CD4-positive, alpha-beta T cell (primary cell): ENCODE measurements around the gene STK11. TPM values are rescaled to one million over a fixed set of nuclear protein-coding genes. Genes with fewer than 3 reads are reported as not detected.

Experiments used
- ATAC-seq: fragments of 200-7000 bp; cut with Tn5 transposase; one replicate; pipeline ENCODE4 v1.10.0; 2022; ENCODE audit warnings: mild to moderate bottlenecking; ENCODE audit not compliant: poor library complexity
- CTCF ChIA-PET: fragments of 350-600 bp; sonication (Branson Sonifier 250); formaldehyde crosslinking; loops from one replicate; lab custom pipeline; 2021; ENCODE audit warnings: antibody characterized with exemption, inconsistent platforms; lab: Charles Lee
- POLR2A ChIA-PET: fragments of 350-600 bp; sonication (Branson Sonifier 250); formaldehyde crosslinking; loops from one replicate; lab custom pipeline; 2021; ENCODE audit warnings: antibody characterized with exemption, inconsistent platforms; lab: Charles Lee
- DNase-seq, 14 experiments: peaks; one replicate each; pipeline ENCODE4 v3.0.0-alpha.2; 2013 to 2020; ENCODE audit warnings: mixed read lengths in 2 of 14
- H3K27ac ChIP-seq, 2 donors: one replicate each; pipeline versions ENCODE4 v1.5.1 to v1.7.0; 2013; ENCODE audit warnings: low read length in 2 of 2, low read depth in 1 of 2, mild to moderate bottlenecking in 1 of 2
- H3K27me3 ChIP-seq, 2 experiments: 1 replicate in 1 of 2; 2 replicates in 1 of 2; pipeline versions ENCODE4 v1.6.1 to v1.7.0; 2013; ENCODE audit warnings: low read length in 2 of 2, control low read depth in 1 of 2, mild to moderate bottlenecking in 1 of 2, moderate library complexity in 1 of 2; ENCODE audit not compliant: insufficient read depth in 2 of 2, control insufficient read depth in 1 of 2
- H3K36me3 ChIP-seq: one replicate; pipeline ENCODE4 v1.6.1; 2013; ENCODE audit warnings: low read length, control low read depth; ENCODE audit not compliant: insufficient read depth
- H3K4me1 ChIP-seq: one replicate; pipeline ENCODE4 v1.6.1; 2013; ENCODE audit warnings: low read length, control low read depth; ENCODE audit not compliant: insufficient read depth
- H3K4me3 ChIP-seq: one replicate; pipeline ENCODE4 v1.5.1; 2013; ENCODE audit warnings: mild to moderate bottlenecking, low read length, moderate library complexity
- H3K9me3 ChIP-seq, 2 experiments: 1 replicate in 1 of 2; 2 replicates in 1 of 2; pipeline versions ENCODE4 v1.6.1 to v1.7.0; 2013; ENCODE audit warnings: low read length in 2 of 2, mild to moderate bottlenecking in 2 of 2, control low read depth in 1 of 2, moderate library complexity in 1 of 2; ENCODE audit not compliant: control insufficient read depth in 1 of 2, insufficient read depth in 1 of 2
- H3K27ac Mint-ChIP-seq: one replicate; pipeline ENCODE4 v1.8.0; 2020; ENCODE audit warnings: mixed read lengths
- H3K27me3 Mint-ChIP-seq: one replicate; pipeline ENCODE4 v1.8.0; 2021; ENCODE audit warnings: mixed read lengths
- H3K36me3 Mint-ChIP-seq: one replicate; pipeline ENCODE4 v1.8.0; 2021; ENCODE audit warnings: low read depth, mixed read lengths
- H3K4me1 Mint-ChIP-seq: one replicate; pipeline ENCODE4 v1.8.0; 2021; ENCODE audit warnings: low read depth, mixed read lengths
- H3K4me3 Mint-ChIP-seq: one replicate; pipeline ENCODE4 v1.8.0; 2020; ENCODE audit warnings: mild to moderate bottlenecking, mixed read lengths
- H3K9me3 Mint-ChIP-seq: one replicate; pipeline ENCODE4 v1.8.0; 2020; ENCODE audit warnings: mixed read lengths
- intact Hi-C, 2 experiments: fragments of 100-400 bp; cut with DNase I in 1 of 2; cut with micrococcal nuclease in 1 of 2; formaldehyde crosslinking; loops; one replicate each; pipeline versions ENCODE4 v1.15.1 to v1.9.0; 2023 to 2025; cut with DNase I, micrococcal nuclease
- total RNA-seq, 174 experiments: library from RNA in 2 of 174; stranded (reverse) in 2 of 174; gene quantifications; one replicate each; pipeline ENCODE4 v1.2.3 and lab custom pipeline; 2021 to 2026
- TF ChIP-seq, protein P1 (sequence below): fragments of 200-600 bp; IDR thresholded peaks from one replicate; pipeline ENCODE4 v1.8.0; 2022; ENCODE audit warnings: antibody characterized with exemption, mild to moderate bottlenecking

The STK11 gene
- total RNA-seq, 2 experiments from 2014 or later, result 49.7 to 53.0 TPM

DNA sequence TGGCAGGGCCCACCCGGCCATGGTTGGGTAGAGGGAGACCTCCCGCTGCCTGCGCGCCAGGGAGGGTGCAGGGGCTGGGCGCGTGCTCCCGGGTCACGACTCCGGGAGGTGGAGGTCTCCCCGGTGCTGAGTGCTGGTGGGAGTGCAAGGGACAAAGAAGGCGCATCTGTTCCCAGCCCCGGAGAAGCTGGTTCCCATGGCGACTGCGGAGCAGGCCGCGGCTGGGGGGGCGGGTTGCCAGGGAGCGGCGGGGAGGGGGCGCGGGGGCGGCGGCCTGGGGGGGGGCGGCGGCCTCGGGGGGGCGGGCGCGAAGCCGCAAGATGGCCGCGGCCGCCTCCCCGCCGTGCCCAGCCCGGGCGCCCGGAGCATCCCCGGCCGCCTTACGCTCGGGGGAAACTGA lies 31.0 kb downstream of the STK11 start:
- no peak overlapping the region for H3K27ac ChIP-seq
- no peak overlapping the region for H3K4me3 ChIP-seq

DNA sequence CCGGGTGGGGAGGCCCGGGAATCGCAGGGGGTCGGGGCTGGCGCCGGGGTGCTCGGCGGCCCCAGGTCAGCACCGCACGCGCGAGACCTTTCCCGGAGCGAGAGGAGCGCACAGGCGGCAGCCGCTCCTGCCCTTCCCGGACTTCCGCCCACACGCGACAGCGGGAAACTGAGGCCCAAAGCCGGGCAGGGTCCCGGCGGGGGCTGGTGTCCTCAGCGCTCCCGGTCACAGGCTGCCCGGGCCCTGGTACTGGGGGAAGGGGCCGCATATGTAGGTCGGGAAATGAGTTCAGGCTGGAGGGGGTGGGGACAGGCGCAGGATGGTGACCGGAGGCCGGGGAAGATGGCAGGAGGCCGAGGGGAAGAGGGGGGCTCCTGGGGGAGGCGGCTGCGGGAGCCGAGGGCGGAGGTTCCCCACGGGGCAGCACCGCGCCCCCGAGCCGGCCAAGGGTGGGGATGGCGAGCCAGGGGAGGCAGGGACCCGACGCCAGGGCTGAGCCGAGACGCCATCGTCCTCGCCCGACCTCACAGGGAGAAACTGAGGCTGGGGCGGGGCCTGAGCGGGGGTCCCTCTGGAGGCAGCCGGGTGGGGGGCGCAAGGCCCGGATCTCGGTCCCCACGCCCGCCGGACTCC lies 31.6 kb downstream of the STK11 start:
- Mint-ChIP-seq H3K4me3 (peak overlapping the region; percentile 72), H3K9me3 (no peaks in the 10 kb centered on the region), H3K27me3 (peaks cover 13% of the 10 kb centered on the region), H3K4me1 (peaks cover 20% of the 10 kb centered on the region), H3K27ac (no peak overlapping the region), H3K36me3 (peaks cover 4% of the 10 kb centered on the region)
- H3K36me3 ChIP-seq, result no peaks in the 10 kb centered on the region
- intact Hi-C loops, result no loop called here
- TF ChIP-seq, protein P1, sequence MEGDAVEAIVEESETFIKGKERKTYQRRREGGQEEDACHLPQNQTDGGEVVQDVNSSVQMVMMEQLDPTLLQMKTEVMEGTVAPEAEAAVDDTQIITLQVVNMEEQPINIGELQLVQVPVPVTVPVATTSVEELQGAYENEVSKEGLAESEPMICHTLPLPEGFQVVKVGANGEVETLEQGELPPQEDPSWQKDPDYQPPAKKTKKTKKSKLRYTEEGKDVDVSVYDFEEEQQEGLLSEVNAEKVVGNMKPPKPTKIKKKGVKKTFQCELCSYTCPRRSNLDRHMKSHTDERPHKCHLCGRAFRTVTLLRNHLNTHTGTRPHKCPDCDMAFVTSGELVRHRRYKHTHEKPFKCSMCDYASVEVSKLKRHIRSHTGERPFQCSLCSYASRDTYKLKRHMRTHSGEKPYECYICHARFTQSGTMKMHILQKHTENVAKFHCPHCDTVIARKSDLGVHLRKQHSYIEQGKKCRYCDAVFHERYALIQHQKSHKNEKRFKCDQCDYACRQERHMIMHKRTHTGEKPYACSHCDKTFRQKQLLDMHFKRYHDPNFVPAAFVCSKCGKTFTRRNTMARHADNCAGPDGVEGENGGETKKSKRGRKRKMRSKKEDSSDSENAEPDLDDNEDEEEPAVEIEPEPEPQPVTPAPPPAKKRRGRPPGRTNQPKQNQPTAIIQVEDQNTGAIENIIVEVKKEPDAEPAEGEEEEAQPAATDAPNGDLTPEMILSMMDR, result no peak
- H3K4me1 ChIP-seq, result peaks cover 48% of the 10 kb centered on the region
- H3K27ac ChIP-seq, result no peak overlapping the region
- CTCF ChIA-PET, result no interaction called here
- no peak for ATAC-seq
- DNase-seq, result peak in 1 of 14 experiments; percentile 30
- peaks cover 0 to 9% of the 10 kb centered on the region in 2 experiments for H3K9me3 ChIP-seq
- H3K4me3 ChIP-seq, result peak overlapping the region; percentile 12
- POLR2A ChIA-PET, result no interaction called here
- peaks cover 6 to 12% of the 10 kb centered on the region in 2 experiments for H3K27me3 ChIP-seq

More for the DNA sequence above, 31.0 kb downstream of the STK11 start:
- Mint-ChIP-seq H3K4me1 (peaks cover 18% of the 10 kb centered on the region), H3K27me3 (peaks cover 12% of the 10 kb centered on the region), H3K27ac (no peak overlapping the region), H3K36me3 (peaks cover 3% of the 10 kb centered on the region), H3K4me3 (no peak overlapping the region), H3K9me3 (no peaks in the 10 kb centered on the region)
- intact Hi-C loops, result no loop called here
- Histone ChIP-seq H3K4me1 (peaks cover 45% of the 10 kb centered on the region), H3K36me3 (no peaks in the 10 kb centered on the region), H3K27me3 (peaks cover 6 to 12% of the 10 kb centered on the region in 2 experiments), H3K9me3 (peaks cover 0 to 9% of the 10 kb centered on the region in 2 experiments)
- DNase-seq (no peak), ATAC-seq (no peak)
- POLR2A ChIA-PET, result no interaction called here
- TF ChIP-seq, protein P1, result no peak
- CTCF ChIA-PET, result no interaction called here

DNA sequence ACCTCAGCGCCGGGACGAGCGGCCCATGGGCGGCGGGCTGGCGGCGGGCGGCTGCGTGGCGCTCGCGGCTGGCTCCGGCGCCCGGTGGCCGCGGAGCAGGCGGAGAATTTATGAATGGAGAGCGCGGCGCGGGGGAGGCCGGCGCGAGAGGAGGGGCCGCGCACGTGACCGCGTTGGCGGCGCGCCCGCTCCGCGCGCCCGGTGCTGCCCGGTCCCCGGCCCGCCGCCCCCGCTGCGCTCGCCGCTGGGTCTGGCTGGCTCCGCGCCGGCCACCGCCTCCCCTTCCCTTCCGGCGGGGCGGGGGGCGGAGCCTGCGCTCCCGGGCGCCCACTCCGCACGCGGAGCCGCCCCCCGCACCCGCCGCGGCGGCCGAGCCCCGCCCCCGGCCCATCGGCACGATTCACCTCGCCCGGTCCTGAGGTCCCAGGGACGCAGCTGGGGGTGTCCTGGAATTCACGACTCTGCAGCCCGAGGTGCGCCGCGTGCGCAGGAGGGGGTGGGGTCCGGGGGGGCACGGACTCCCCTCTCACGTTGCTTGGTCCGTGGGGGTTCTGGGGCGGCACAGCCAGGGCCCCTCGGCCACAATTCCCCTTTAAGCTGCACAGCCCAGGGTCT lies 32.3 kb downstream of the STK11 start, which contains the start of gene CBARP:
CBARP (minus strand) TSS at position 252 of the 615 bp plus-strand sequence. CDS start 1,905 bp downstream, outside the sequence.
- no peaks in the 10 kb centered on the region for H3K36me3 ChIP-seq
- H3K4me3 ChIP-seq, result peak within 1 kb of the TSS; percentile 16
- H3K27me3 Mint-ChIP-seq, result peaks cover 13% of the 10 kb centered on the region
- peak within 1 kb of the TSS; percentile 86 for H3K4me3 Mint-ChIP-seq
- no peaks in the 10 kb centered on the region for H3K9me3 Mint-ChIP-seq
- intact Hi-C loops, result no loop called here
- ATAC-seq, result no peak
- peak within 1 kb of the TSS; percentile 79 for H3K27ac Mint-ChIP-seq
- ChIA-PET CTCF (interaction anchor here (0.6 kb wide), 1 partner anchor 653 kb away, joined by 3 read pairs; no protein-coding TSS in a partner anchor), POLR2A (interaction anchor here (1.1 to 1.8 kb wide), 2 partner anchors 31 to 375 kb away, joined by 3 to 16 read pairs; partner anchors contain the start of gene CIRBP)
- H3K36me3 Mint-ChIP-seq, result peaks cover 4% of the 10 kb centered on the region
- H3K27me3 ChIP-seq, result peaks cover 6 to 12% of the 10 kb centered on the region in 2 experiments
- no peak within 1 kb of the TSS for H3K27ac ChIP-seq
- DNase-seq, result peak in 4 of 14 experiments; percentile 37 to 69 (median 56)
- TF ChIP-seq, protein P1, result no peak
- peaks cover 21% of the 10 kb centered on the region for H3K4me1 Mint-ChIP-seq
- peaks cover 55% of the 10 kb centered on the region for H3K4me1 ChIP-seq
- H3K9me3 ChIP-seq, result peaks cover 0 to 9% of the 10 kb centered on the region in 2 experiments
